HG03378 (cell line): ENCODE results near the gene PRLHR.

ENCODE experiments used
- ATAC-seq: cut with Tn5 transposase; IDR thresholded peaks from one replicate; pipeline ENCODE4 v1.9.1; 2021; ENCODE audit warnings: mild to moderate bottlenecking, moderate library complexity; ENCODE audit not compliant: unreplicated experiment

The PRLHR gene

DNA sequence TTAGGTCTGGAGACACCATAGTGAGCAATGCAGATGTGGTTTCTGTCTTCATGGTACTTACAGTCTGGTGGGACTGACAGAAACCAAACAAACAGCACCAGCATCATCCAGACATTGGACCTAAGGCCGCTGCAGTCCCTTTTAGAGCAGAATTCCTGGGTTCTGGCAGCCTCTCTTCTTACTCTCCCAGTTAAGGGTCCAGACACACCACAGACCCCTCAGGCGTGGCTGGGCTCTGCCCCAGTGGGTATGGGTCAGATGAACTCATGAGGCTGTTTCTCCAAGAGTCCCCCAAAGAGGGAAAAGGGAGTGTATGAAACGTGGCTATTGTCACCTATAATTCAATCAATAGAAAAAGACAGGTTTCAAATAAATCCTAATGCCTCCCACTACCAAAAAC lies 31.3 kb downstream of the PRLHR start:
- ATAC-seq, result no peak

DNA sequence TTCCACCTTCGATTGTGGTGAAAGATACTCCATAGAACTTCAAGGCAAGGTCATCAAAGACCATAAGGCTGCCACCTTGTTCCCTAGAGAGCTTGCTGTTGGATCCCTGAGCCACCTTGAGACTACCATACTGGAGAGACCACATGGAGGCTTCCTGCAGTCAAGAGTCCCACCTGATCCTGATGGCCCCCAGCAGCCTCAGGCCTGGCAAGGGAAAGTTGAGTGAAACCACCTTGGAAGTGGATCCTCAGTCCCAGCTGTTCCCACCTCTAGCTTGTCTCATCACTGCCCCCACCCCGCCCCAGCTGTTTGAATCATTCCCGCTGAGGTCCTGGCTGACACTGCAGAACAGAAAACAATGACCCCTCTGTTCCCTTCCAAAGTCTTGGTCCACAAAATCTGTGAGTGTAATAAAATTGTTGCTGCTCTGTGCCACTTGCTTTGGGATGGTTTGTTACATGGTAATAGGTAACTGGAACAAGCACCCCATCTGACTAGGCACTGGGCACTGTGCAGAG lies 32.0 kb downstream of the PRLHR start:
- ATAC-seq, result no peak

DNA sequence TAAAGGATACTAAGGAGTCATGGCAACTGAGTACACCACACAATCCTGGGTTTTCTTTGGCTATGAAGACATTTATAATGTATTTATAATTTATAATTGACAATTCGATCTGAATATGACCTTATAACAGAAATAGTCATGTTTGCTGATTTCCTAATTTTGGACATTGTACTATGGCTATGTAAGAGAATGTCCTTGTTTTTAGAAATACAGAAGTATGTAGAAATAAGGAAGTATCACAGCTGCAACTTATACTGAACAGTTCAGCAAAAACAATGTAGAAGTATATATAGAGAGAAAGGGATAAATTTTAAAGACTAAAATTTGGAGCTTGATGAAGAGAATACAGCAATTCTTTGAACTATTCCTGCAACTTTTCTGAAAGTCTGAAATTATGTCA lies 32.6 kb downstream of the PRLHR start:
- ATAC-seq, result no peak

DNA sequence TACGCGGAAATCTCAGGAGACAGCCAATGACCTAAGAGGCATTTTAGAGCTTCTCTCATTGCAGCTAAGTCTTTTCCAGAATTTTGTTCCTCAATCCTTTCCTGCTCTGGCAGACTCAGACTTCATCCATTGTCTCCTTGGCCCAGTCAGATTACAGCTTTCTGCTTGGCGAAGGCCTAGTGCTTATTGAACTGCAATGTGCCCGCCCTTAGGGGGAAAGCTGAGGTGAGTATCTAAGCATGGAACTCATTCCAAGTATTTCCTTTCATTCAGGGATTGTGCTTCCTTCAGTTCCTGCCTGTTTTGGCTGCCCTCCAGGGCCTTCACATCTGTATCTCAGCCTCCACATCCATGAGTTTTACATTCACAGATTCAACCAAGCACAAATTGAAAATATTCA lies 37.5 kb downstream of the PRLHR start:
- ATAC-seq, result no peak

DNA sequence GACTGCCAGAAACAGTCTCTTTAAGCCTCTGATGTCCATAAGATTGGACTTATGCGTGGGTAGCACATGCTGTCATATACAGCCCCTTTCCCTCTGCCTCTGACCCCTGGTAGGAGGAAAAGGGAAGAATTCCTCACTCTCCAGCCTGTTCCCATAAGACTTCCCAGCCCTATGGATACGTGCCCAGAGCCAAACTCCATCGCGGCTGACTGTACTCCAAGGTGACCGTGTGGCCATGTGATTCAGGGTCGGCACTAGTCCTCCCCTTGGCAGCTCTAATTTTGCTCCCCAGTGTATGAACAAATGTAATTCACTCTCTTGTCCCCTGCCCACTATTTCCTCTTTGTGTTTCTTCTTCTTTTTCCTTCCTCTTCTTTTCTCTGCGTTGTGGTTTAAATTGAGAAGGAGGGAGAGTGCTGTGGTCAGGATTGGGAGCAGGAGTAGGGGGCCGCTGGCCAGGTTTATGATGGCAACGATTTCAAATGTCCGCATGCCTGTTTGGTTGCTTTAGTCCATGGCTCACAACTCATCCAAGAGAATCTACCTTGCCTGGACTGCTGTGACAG lies 43.8 kb downstream of the PRLHR start:
- ATAC-seq, result no peak

DNA sequence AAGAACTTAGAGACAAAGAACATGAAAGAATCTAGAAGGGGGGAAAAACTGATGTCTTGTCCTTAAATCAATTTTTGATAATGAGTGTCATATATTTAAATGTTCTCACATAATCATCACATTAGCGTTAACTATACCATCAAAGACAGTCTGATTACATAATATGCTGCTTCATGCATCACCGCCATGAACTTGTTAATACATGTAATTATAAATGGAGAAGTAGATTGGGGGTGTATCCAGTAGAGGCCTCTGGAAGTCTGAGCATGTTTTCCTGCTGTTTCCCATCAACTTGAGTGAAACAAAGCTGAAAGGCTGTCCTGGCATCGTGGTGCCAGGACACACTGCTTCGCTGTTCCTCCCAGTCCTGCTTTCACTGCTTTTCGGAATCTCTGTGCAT lies 48.2 kb downstream of the PRLHR start:
- no peak for ATAC-seq

DNA sequence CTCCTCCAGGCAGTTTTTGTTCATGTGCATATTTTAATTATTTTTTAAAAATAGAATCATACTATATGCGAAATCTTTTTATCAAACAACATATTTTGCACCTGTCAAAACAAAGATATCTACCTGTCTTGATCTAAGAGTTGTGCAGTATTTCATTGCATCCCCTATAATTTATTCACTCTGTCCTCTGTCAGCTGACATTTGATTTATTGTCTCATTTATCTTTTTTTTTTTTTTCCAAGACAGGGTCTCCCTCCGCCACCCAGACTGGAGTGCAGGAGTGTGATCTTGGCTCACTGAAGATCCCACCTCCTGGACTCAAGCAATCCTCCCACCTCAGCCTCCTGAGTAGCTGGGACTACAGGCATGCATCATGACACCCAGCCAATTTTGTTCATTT lies 49.0 kb downstream of the PRLHR start:
- ATAC-seq, result no peak

DNA sequence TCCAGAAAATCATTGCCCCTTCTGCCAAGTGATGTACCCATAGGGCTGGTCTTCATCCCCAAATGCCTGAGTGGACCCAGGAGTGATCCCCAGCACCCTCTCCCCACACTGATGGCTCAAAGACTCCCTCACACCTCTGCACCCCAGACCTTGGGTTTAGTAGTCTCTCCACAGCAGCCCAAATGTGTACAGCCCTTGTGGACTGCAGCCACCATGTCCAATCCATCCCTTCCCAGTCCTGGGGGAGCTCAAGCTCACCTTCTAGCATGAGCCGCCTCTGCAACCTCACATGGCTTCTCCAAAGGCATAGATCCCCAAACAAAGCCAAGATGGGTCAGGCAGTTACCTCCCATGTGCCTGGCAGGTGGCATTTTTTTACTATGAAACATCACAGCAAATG lies 50.1 kb downstream of the PRLHR start:
- no peak for ATAC-seq

DNA sequence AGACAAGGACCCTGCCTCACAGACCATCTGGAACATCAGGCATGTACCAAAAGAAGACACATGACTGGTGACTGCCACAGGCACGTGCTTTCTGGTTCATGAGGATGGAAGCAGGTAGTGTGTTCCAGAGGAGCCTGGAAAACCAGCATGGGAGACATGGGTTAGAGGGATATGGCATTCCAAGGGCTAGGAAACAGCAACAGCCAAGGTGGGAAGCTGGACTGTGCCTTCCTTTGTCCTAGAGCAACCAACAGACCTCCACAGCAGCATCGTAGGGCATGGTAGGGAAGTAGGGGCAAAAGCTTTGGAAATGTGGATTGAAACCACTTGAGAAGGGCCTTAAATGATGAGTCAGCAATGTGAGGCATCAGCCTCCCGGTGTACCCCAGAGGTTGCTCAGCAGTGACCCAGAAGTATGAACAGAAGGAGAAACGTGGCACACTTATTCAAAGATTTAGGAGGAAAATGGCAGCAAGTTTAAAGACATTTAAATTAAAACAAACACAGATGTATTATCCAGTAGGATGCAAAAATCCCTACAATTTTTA lies 51.0 kb downstream of the PRLHR start:
- ATAC-seq, result no peak

DNA sequence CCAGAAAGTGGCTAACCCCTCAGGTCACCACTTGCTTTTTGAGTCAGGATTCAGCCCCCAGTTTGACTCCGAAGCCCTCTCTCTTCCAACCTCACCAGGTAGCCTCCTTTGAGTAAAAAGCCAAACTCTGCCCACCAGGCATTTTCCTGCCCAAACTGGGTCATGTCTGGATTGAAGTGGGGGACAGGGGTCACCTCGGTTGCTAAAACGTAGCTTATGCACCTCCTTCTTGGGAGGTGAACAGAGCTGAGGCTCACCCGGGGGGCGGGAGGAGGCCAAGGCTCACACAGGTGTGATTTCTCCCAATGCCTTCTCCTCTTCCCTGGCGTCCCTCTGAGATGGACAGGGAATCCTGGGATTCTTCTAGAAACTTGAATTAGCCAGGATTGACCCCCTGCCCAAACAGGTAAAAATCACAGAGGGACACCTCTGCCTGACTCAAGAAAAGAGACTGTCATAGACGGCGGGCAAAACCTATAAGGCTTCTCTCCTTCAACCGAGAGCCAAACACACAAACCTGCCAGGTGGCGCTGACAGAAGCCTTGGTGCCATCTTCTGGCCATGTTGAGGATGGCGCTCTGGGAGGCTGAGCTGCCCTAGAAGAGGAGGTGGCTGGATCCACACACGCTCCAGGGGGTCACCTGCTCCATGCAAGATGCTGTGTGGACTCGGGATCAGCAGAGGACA lies 51.6 kb downstream of the PRLHR start:
- ATAC-seq, result no peak

DNA sequence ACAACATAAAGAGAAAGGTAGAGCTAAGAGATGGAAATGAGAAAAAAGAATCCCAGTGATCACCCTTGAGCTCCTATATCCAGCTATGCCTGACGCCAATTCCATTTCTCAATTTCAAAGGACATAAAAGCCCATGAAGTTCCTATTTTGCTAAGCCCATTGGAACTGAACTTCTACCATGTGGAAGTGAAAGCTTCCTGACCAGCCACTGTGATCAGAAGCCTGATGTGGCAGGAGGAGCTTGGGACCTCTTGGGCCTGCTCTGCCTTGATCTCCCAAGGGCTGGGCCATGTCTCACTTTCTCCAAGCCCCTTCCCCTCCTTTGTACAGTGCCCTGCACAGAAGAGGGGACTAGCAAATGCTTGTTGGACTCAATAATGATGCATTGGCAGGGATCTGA lies 52.7 kb downstream of the PRLHR start:
- ATAC-seq, result no peak

DNA sequence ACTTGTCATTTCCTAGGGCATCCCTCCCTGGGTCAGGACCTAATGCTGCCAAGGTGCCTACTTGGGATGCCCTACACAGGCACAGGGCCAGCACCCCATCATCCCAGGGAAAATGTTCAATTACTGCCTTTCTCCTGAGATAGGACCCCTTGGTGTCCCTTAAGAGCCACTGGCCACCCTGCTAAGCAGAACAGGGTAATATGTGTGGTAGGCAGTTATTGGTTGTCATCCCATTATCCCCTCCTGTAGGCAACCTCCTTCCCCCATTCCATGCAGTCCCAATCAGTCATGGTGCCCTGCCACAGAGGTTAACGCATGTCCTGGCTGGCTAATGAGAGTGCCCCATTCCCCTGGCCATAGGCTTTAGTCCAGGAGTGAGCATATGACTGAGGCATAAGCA lies 53.2 kb downstream of the PRLHR start:
- no peak for ATAC-seq

DNA sequence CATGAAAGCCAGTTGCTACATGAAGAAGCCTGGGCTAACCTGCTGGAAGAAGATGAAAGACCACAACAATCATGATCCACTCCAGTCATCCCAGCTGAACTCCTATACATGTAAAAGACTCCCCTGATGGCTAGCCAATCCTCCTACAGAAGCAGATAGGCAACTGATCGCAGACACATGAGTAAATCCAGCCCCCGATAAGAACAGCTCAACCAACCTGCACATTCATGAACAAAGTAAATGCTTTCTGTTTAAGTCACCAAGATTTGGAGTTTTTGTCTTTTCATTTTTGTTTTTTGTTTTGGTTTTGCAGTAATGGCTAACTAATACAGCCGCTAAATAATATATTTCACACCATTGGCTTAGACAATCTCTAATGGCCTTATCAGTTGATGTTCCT lies 53.7 kb downstream of the PRLHR start:
- no peak for ATAC-seq
